ENCODE data around the gene ZNF677.

- TF ChIP-seq REST (IDR thresholded peaks at IDR 0.05; ENCODE audit: insufficient read depth in 1 of 2, low read depth in 2 of 2, low read length in 2 of 2) (no peak), POLR2AphosphoS5 (IDR thresholded peaks at IDR 0.05; ENCODE audit: low read depth, low read length) (no peak), TAF1 (IDR thresholded peaks at IDR 0.05; ENCODE audit: borderline replicate concordance, insufficient read depth, low read length) (no peak)
These were observed 17.4 kb downstream of the ZNF677 start for GRCh38 chr19:53237114-53237777.

Measured in PFSK-1 (cell line).